ENCODE results near the gene KSR1. TPM values are rescaled to one million over a fixed set of nuclear protein-coding genes. Genes with fewer than 3 reads are reported as not detected.

The KSR1 gene
- total and polyA plus RNA-seq, 9 of the 15 experiments (the other 6 are each of a cell fraction or from before 2014, with no cell fraction given): 1.4 to 51.7 (median 18.4) TPM

DNA sequence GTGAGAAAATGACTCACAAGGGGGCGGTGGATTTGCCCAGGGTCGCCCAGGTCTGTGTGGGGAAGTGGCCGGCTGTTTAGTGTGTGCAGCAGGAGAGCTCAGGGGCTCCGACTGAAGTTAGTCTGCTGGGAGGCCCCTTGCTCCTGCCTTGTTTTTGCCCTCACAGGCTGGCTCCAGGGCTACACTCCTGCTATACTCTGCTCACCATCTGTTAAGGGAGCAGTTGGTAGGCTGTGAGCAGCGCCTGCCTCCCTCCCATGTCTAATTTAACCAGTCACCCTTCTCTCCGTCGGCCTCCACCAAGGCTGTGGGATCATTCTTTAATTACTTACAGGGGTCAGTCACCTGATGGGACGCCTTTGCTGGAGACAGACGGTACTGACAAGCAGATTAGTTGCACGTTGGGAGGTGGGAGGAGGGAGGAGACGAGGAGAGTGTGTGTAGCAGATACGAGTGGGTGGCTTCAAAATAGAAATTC lies 35.5 kb downstream of the KSR1 start (continued):
- TF ChIP-seq, protein P1, sequence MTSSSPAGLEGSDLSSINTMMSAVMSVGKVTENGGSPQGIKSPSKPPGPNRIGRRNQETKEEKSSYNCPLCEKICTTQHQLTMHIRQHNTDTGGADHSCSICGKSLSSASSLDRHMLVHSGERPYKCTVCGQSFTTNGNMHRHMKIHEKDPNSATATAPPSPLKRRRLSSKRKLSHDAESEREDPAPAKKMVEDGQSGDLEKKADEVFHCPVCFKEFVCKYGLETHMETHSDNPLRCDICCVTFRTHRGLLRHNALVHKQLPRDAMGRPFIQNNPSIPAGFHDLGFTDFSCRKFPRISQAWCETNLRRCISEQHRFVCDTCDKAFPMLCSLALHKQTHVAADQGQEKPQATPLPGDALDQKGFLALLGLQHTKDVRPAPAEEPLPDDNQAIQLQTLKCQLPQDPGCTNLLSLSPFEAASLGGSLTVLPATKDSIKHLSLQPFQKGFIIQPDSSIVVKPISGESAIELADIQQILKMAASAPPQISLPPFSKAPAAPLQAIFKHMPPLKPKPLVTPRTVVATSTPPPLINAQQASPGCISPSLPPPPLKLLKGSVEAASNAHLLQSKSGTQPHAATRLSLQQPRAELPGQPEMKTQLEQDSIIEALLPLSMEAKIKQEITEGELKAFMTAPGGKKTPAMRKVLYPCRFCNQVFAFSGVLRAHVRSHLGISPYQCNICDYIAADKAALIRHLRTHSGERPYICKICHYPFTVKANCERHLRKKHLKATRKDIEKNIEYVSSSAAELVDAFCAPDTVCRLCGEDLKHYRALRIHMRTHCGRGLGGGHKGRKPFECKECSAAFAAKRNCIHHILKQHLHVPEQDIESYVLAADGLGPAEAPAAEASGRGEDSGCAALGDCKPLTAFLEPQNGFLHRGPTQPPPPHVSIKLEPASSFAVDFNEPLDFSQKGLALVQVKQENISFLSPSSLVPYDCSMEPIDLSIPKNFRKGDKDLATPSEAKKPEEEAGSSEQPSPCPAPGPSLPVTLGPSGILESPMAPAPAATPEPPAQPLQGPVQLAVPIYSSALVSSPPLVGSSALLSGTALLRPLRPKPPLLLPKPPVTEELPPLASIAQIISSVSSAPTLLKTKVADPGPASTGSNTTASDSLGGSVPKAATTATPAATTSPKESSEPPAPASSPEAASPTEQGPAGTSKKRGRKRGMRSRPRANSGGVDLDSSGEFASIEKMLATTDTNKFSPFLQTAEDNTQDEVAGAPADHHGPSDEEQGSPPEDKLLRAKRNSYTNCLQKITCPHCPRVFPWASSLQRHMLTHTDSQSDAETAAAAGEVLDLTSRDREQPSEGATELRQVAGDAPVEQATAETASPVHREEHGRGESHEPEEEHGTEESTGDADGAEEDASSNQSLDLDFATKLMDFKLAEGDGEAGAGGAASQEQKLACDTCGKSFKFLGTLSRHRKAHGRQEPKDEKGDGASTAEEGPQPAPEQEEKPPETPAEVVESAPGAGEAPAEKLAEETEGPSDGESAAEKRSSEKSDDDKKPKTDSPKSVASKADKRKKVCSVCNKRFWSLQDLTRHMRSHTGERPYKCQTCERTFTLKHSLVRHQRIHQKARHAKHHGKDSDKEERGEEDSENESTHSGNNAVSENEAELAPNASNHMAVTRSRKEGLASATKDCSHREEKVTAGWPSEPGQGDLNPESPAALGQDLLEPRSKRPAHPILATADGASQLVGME (CRISPR knock-in tag; IDR thresholded peaks at IDR 0.05): no peak
- TF ChIP-seq ZNF77 (CRISPR knock-in tag; IDR thresholded peaks at IDR 0.05) (no peak), HNRNPK (IDR thresholded peaks at IDR 0.05; ENCODE audit: low read depth, low read length, poor library complexity, severe bottlenecking) (no peak), ZNF764 (CRISPR knock-in tag; IDR thresholded peaks at IDR 0.05; ENCODE audit: low read depth) (no peak), RBFOX2 (IDR thresholded peaks at IDR 0.05; ENCODE audit: low read depth, low read length) (no peak), MCM7 (IDR thresholded peaks at IDR 0.05) (no peak), HDAC1 (IDR thresholded peaks at IDR 0.05) (peak in 1 of 2 experiments; percentile 81; a peak in 2 of 4 replicates), E2F3 (CRISPR knock-in tag; IDR thresholded peaks at IDR 0.05) (no peak), EP300 (IDR thresholded peaks at IDR 0.05; ENCODE audit: low read length) (peak; percentile 79; the same call in 1 of the 2 replicates), GATA2 (CRISPR knock-in tag; IDR thresholded peaks at IDR 0.05) (0 out of 2 replicates have a peak, but pooled peaks have one; percentile 37), NFIC (IDR thresholded peaks at IDR 0.05) (peak; percentile 61; the same call in 1 of the 2 replicates), KLF1 (tag; IDR thresholded peaks at IDR 0.05) (no peak), ZNF668 (CRISPR knock-in tag; IDR thresholded peaks at IDR 0.05) (no peak), KHSRP (IDR thresholded peaks at IDR 0.05) (no peak), CAMTA2 (CRISPR knock-in tag; conservative IDR thresholded peaks at IDR 0.05) (no peak)
- TF ChIP-seq, protein P2, sequence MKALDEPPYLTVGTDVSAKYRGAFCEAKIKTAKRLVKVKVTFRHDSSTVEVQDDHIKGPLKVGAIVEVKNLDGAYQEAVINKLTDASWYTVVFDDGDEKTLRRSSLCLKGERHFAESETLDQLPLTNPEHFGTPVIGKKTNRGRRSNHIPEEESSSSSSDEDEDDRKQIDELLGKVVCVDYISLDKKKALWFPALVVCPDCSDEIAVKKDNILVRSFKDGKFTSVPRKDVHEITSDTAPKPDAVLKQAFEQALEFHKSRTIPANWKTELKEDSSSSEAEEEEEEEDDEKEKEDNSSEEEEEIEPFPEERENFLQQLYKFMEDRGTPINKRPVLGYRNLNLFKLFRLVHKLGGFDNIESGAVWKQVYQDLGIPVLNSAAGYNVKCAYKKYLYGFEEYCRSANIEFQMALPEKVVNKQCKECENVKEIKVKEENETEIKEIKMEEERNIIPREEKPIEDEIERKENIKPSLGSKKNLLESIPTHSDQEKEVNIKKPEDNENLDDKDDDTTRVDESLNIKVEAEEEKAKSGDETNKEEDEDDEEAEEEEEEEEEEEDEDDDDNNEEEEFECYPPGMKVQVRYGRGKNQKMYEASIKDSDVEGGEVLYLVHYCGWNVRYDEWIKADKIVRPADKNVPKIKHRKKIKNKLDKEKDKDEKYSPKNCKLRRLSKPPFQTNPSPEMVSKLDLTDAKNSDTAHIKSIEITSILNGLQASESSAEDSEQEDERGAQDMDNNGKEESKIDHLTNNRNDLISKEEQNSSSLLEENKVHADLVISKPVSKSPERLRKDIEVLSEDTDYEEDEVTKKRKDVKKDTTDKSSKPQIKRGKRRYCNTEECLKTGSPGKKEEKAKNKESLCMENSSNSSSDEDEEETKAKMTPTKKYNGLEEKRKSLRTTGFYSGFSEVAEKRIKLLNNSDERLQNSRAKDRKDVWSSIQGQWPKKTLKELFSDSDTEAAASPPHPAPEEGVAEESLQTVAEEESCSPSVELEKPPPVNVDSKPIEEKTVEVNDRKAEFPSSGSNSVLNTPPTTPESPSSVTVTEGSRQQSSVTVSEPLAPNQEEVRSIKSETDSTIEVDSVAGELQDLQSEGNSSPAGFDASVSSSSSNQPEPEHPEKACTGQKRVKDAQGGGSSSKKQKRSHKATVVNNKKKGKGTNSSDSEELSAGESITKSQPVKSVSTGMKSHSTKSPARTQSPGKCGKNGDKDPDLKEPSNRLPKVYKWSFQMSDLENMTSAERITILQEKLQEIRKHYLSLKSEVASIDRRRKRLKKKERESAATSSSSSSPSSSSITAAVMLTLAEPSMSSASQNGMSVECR (CRISPR knock-in tag; IDR thresholded peaks at IDR 0.05): no peak
- TF ChIP-seq, protein P3, sequence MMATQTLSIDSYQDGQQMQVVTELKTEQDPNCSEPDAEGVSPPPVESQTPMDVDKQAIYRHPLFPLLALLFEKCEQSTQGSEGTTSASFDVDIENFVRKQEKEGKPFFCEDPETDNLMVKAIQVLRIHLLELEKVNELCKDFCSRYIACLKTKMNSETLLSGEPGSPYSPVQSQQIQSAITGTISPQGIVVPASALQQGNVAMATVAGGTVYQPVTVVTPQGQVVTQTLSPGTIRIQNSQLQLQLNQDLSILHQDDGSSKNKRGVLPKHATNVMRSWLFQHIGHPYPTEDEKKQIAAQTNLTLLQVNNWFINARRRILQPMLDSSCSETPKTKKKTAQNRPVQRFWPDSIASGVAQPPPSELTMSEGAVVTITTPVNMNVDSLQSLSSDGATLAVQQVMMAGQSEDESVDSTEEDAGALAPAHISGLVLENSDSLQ (IDR thresholded peaks at IDR 0.05): peak; percentile 88
